HG03159 (cell line): ENCODE data around the gene SLC25A33.
"Not testable (repeated sequence)": the region's sequence is repeated elsewhere in the genome, so short reads cannot be mapped to it uniquely, and the experiment has no call there.

Source experiments
- ATAC-seq: cut with Tn5 transposase; IDR thresholded peaks from one replicate; pipeline ENCODE4 v1.9.1; 2021; ENCODE audit warnings: mild to moderate bottlenecking, moderate library complexity; ENCODE audit not compliant: unreplicated experiment

The SLC25A33 gene

GRCh38 chr1:9539165-9539828 is at the start of gene SLC25A33:
TSS of gene SLC25A33 (plus strand) at chr1:9539465. CDS start at chr1:9539692, 227 bp downstream.
- ATAC-seq, result peak; percentile 91

GRCh38 chr1:9490605-9491339 is 48.5 kb upstream of the SLC25A33 start:
- ATAC-seq, result no peak

- no peak for ATAC-seq
Measured at GRCh38 chr1:9493326-9493725, 45.9 kb upstream of the SLC25A33 start.

- no peak for ATAC-seq
Measured at GRCh38 chr1:9494936-9495758, 44.1 kb upstream of the SLC25A33 start.

- ATAC-seq, result no peak
Measured at GRCh38 chr1:9495854-9496374, 43.4 kb upstream of the SLC25A33 start.

- ATAC-seq, result no peak
Measured at GRCh38 chr1:9500756-9501754, 38.2 kb upstream of the SLC25A33 start.

GRCh38 chr1:9503001-9503675 is 36.1 kb upstream of the SLC25A33 start:
- ATAC-seq, result no peak

- no peak for ATAC-seq
Measured at GRCh38 chr1:9505143-9505542, 34.1 kb upstream of the SLC25A33 start.

GRCh38 chr1:9506901-9507300 is 32.4 kb upstream of the SLC25A33 start:
- ATAC-seq, result no peak

- ATAC-seq, result no peak
Measured at GRCh38 chr1:9510130-9510529, 29.1 kb upstream of the SLC25A33 start.

- ATAC-seq, result not testable (repeated sequence)
Measured at GRCh38 chr1:9515550-9515949, 23.7 kb upstream of the SLC25A33 start.

- no peak for ATAC-seq
Measured at GRCh38 chr1:9518454-9518998, 20.7 kb upstream of the SLC25A33 start.

GRCh38 chr1:9520411-9520810 is 18.9 kb upstream of the SLC25A33 start:
- ATAC-seq, result no peak

- ATAC-seq, result no peak
Measured at GRCh38 chr1:9529190-9529589, 10.1 kb upstream of the SLC25A33 start.

- ATAC-seq, result no peak
Measured at GRCh38 chr1:9530320-9530719, 8.9 kb upstream of the SLC25A33 start.

GRCh38 chr1:9534953-9535352 is 4.3 kb upstream of the SLC25A33 start:
- ATAC-seq, result no peak

- no peak for ATAC-seq
Measured at GRCh38 chr1:9536301-9536700, 3.0 kb upstream of the SLC25A33 start.

- ATAC-seq, result no peak
Measured at GRCh38 chr1:9537863-9538668, 1.2 kb upstream of the SLC25A33 start.
